ENCODE data around the gene PRKAG1.

The PRKAG1 gene

DNA sequence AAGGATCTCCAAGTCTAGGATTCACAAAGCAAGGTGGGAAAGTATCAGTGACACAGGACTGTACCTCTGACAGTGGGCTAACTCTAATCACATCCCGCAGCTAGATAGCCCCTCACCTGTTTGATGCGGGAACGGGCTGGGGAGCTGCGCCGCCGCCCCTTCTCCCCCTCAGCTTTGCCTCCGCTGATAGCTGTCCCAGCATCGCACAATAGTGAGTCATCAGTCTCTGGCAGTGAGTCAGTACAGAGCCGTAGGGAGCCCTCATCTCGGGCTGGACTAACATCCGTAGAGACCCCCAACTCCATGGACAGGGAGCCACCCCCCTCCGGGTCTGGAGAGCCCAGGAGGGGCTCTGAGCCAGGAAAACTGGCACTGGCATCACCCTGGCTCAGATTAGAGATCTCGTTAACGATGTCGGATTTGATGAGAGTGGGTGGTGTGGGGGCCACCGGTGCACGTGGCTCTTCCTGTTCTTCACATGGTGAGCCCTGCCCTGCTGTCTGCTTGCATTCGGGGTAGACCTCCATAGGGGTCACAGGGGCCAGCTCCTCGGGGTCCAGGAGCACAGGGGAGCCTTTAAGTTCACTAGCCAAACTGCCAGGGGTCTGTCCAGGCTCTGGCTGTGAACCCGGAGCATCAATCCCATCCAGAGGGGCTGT lies 31.1 kb upstream of the PRKAG1 start:
- DNase-seq: no peak

DNA sequence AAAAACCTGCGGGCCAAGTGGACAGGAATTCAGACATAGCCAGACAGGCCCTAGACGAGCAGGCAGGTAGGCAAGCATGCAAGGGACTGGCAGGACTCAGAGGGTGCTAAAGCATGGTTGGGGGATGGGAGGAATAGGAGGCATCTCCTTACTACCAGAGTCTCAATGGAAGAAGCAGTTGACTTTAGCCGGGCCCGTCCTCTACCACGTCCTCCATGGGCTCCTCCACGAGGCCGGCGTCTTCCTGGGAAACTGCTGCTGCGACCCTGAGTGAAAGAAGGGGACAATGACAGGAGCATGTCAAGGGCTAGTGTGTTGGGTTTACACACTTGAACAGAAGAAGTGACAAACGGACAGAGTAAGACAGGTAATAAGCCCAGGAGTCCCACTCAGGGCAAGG lies 30.4 kb upstream of the PRKAG1 start:
- DNase-seq: no peak

DNA sequence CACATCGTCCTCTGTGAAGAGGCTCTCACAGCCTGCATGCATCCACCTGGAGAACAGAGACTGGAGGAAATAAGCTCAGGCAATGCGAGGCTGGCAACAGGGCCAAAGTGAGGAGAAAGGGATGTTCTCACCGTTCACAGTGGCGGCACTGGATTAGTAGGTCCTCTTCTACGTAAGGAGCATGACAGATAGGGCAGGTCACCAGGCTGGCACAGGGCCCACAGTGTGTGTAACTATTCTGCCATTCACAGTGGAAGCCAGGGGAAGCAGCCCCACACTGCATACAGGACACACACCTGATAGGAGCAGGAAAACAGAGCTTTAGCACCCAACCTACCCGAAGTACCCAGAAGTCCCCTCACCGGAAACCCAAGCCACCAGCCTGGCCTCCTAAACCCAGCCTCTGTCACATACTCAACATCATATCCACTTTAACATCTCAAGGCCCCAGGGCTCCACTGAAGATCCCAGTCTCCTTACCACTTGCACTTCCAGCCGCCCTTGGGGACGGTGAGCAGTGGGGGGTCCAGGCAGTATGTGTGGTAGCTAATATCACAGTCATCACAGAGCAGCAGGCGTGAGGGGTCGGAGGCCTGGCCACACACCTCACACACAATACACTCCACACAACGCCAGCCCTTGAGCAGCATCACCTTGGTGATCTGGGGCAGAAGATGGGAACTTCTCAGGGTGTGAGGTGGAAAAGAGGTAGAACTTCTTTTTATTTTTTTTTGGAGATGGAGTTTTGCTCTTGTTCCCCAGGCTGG lies 27.7 kb upstream of the PRKAG1 start:
- DNase-seq: no peak

- no peak for DNase-seq
Measured at GRCh38 chr12:49044660-49045059, 26.1 kb upstream of the PRKAG1 start.

DNA sequence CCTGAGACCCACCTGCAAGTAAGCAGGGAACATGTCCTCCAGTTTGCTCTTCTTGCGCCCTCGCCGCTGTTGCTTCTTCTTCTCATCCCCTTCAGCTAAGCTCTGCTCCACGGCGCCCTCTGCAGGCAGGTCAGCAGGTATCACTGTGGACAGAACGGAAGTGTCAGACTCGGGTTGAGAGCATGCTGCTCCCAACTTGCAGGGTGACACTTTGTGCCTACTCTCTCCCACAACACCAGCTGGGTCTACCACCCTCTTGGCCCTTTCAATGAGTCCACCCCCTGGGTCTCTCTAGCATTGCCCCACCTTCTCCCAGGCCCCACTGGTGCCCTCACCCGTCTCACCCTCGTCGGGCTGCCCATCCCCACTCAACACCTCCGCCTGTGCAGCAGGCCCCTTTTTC lies 25.3 kb upstream of the PRKAG1 start:
- DNase-seq: peak; percentile 57 to 85 (median 72)

- no peak for DNase-seq
Measured at GRCh38 chr12:49043241-49043640, 24.7 kb upstream of the PRKAG1 start.

- DNase-seq: no peak
Measured at GRCh38 chr12:49041881-49042484, 23.4 kb upstream of the PRKAG1 start.

GRCh38 chr12:49041036-49041880 lies 22.7 kb upstream of the PRKAG1 start:
- no peak for DNase-seq

DNA sequence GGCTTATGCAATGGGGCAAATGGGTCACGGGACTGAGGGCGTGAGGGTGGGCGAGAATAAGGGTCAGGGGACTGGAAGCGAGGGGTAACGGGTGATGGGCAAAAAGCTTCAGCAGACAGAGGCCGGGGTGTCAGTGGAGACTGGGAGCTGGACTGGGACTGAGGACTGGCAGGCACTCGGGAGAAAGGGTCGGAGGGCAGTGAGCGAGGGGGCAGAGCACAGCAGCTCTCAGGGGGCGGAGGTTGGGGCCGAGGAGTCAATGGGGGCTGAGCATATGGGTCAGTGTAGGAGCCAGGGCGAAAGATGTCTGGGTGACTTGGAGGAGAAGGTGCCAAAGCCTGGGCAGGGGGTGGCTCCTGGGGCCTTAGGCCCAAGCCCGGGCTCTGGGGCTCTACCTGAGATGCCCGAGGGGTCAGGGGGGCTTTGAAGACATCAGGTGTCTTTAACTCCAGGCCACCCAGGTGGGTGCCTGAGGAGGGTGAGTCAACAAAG lies 21.8 kb upstream of the PRKAG1 start:
- no peak for DNase-seq

DNA sequence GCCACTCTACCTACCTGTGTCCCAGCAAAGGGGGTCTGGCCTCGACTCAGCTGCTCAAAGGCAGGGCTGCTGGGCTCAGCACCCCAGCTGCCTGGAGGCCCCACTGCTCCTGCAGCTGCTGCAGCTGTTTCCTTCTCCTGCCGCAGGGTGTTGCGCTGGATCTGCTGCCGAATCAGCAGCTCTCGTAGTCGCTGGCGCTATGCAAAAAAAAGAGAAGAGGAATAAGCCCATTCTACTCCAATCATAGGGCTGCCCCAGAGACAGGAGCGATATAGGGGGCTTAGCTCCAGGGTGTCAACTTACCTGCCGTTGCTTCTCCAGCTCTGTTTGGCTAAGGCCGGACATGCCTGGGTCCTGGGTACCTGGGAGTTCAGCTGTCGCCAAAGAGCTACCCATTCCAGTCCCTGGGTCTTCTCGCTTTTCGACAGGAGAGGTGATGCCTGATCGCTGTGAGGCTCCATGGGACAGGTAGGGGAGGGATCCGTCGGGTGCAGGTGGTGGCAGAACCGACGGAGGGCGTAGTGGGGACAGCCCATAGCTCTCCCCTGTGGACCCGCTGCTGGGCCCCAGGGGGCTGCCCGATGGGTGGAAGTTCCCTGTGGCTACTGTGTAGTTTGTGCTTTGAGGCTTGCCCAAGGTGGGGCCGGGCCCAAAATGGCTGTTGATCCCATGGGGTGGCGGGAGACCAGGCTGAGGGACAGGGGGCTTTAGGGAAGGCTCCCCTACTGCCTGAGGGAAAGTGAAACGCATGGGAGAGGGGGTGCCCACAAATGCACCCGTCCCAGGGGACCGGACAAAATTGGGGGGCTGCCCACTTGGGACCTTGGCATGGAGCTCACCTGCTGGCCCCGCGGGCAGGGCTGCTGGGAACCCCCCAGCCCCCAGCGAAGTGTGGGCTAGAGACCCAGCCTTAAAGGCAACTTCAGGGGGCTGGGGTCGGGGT lies 21.1 kb upstream of the PRKAG1 start:
- DNase-seq: no peak

DNA sequence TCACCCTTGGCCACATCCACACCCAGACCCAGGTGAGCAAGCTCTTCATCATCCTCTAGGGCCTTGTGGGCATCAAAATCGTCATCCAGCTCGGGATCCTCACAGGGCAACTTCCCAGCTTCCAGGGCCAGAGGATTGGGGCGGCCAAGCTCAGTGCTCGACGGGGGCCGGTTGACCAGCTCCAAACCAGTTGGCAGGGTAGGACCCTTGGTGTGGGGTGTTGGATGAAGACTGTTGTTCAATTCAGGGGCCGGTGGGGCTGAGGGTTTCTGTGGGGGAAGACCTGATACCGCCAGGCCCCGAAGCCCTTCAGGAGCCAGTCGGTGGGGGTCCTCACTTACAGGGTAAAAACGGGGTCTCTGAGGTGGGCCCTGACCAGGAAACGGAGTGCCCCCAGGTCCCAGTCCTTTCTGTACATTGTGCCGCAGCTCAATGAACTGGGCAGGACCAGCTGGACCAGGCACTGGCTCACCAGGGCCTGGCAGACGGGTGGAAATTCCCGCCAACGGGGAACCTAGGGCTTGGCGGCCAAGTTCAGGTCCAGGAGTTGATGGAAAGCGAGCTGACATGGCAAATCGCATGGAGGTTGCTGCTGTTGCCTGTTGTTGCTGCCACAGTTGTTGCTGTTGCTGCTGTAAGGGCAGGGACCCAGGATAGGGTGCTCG lies 19.8 kb upstream of the PRKAG1 start:
- DNase-seq: no peak

- DNase-seq: no peak
Measured at GRCh38 chr12:49037947-49038237, 19.3 kb upstream of the PRKAG1 start.

DNA sequence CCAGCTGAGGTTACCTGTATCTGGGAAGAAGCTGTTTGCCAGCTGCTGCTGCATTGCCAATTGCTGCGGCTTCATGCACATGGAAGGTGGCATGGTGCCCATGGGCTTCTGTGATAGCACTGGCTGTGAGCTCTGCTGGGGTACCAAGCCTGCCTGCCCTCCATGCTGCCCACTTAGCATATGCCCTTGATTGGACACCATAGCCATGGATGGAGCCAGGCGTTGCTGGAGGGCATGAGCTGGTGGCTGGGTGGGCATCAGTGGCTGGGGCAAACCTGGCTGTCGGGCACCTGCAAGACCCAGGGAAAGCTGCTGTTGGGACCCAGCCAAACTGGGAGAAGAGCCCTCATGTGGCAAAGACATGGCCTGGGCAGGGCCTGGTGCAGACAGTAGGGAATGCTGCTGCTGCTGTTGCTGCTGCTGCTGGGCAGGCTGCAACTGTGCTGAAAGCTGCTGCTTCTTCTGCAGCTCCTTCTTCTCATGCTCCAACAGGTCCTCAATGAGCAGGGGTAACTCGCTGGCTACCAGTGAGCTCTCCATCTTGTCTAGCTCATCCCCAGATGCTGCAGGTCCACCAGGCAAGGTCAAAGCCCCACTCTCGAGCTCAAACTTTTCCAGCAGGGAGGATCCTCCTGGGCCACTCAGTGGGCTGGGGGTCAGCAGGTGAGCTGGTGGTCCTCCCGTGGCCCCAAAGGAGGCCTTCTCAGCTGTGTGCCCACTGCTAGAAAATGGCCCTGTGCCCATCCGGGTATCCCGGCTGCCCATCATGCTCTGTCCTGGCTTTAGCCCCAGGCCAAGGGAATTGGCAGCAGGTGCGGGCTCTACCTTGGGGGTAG lies 18.8 kb upstream of the PRKAG1 start:
- DNase-seq: no peak

DNA sequence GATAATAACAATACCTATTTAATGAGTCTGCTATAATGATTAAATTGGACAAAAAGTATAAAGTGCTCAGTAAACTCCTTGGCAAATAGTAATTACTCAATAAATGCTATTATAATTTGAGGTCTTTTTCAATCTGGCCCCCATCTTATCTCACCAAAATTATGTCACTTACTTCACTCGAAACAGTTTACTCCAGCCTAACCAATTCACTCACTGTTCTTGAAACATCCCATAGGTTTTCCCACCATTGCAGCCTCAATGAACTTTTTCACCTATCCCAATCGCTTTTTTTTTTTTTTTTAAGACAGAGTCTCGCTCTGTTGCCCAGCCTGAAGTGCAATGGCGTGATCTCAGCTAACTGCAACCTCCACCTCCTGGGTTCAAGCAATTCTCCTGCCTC lies 17.5 kb upstream of the PRKAG1 start:
- DNase-seq: no peak

- DNase-seq: no peak
Measured at GRCh38 chr12:49034286-49034622, 15.7 kb upstream of the PRKAG1 start.

GRCh38 chr12:49033611-49034285 lies 15.2 kb upstream of the PRKAG1 start:
- no peak for DNase-seq

DNA sequence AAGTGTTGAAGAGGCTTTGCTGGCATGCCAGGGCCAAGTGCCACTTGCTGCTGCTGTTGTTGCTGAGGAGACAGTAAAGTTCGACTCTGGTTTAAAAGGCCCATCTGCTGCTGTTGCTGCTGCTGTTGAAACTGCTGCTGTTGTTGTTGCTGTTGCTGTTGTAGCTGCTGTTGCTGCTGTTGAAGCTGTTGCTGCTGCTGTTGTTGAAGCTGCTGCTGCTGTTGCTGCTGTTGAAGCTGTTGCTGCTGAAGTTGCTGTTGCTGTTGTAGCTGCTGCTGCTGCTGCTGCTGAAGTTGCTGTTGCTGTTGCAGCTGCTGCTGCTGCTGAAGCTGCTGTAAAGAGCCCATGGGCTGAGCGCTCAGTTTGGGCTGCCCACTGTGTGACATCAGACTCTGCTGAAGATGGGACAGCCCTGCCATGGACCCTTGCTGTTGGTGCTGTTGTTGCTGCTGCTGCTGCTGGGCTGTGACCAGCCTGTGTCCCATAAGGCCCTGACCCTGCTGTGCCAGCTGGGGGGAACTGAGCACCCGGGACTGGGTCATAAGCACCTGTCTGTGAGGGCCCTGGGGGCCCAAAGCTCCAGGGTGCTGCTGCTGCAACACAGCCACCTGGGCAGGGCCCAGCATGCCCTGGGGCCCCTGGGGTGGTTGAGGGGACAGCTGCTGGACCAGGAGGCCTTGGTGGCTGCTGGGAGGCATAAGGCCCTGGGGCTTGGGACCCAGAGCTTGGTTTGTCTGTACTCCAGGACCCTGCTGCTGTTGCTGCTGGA lies 14.3 kb upstream of the PRKAG1 start:
- no peak for DNase-seq

GRCh38 chr12:49032276-49032675 lies 13.7 kb upstream of the PRKAG1 start:
- DNase-seq: no peak

GRCh38 chr12:49031573-49032161 lies 13.1 kb upstream of the PRKAG1 start:
- no peak for DNase-seq

All from stimulated activated naive CD4-positive, alpha-beta T cell (primary cell).